HepG2 (cell line): ENCODE data around the gene WNK4. TPM values are rescaled to one million over a fixed set of nuclear protein-coding genes. Genes with fewer than 3 reads are reported as not detected.

Source experiments
- BORCS8-MEF2B ChIP-seq: sonication (generic); formaldehyde crosslinking; IDR thresholded peaks from 2 replicates; pipeline ENCODE4 v1.8.0; 2022; ENCODE audit warnings: mild to moderate bottlenecking, missing genetic modification reagents
- CREM ChIP-seq, 2 experiments: sonication (generic) in 1 of 2; formaldehyde crosslinking in 1 of 2; IDR thresholded peaks; 2 replicates each; pipeline versions ENCODE4 v1.4.0 to v1.6.1; 2016 to 2020; ENCODE audit warnings: antibody characterized with exemption in 1 of 2, mild to moderate bottlenecking in 1 of 2, missing genetic modification reagents in 1 of 2
- FOXJ3 ChIP-seq: sonication (generic); formaldehyde crosslinking; IDR thresholded peaks from 2 replicates; pipeline ENCODE4 v1.4.0; 2020; ENCODE audit warnings: missing genetic modification reagents, mild to moderate bottlenecking, borderline replicate concordance
- GATAD1 ChIP-seq: IDR thresholded peaks from 2 replicates; pipeline ENCODE4 v1.6.1; 2016; ENCODE audit warnings: missing genetic modification reagents, missing compliant biosample characterization
- HNF4A ChIP-seq: sonication (generic); formaldehyde crosslinking; IDR thresholded peaks from 2 replicates; pipeline ENCODE4 v1.4.0; 2020; ENCODE audit warnings: missing genetic modification reagents
- NFIC ChIP-seq: IDR thresholded peaks from 2 replicates; pipeline ENCODE4 v1.6.1; 2012; ENCODE audit warnings: mild to moderate bottlenecking, low read length, inconsistent platforms
- PCBP1 ChIP-seq: fragments of 200-400 bp; formaldehyde crosslinking; IDR thresholded peaks from 2 replicates; pipeline ENCODE4 v1.6.1; 2017; ENCODE audit warnings: mild to moderate bottlenecking, low read depth, low read length, borderline replicate concordance
- PHF21A ChIP-seq: sonication (generic); formaldehyde crosslinking; IDR thresholded peaks from 2 replicates; pipeline ENCODE4 v1.5.0; 2020; ENCODE audit warnings: mild to moderate bottlenecking, missing genetic modification reagents
- PLSCR1 ChIP-seq: sonication (generic); formaldehyde crosslinking; IDR thresholded peaks from 2 replicates; pipeline ENCODE4 v1.5.0; 2020; ENCODE audit warnings: missing genetic modification reagents, mild to moderate bottlenecking, borderline replicate concordance
- POLR2A ChIP-seq, 2 experiments: IDR thresholded peaks; 2 replicates each; pipeline ENCODE4 v1.6.1; 2011; ENCODE audit warnings: low read depth in 2 of 2, low read length in 2 of 2, mild to moderate bottlenecking in 1 of 2, moderate library complexity in 1 of 2; ENCODE audit not compliant: insufficient read depth in 1 of 2
- RORA ChIP-seq: sonication (generic); formaldehyde crosslinking; IDR thresholded peaks from 2 replicates; pipeline ENCODE4 v1.5.0; 2020; ENCODE audit warnings: mild to moderate bottlenecking, missing genetic modification reagents, moderate library complexity
- RXRA ChIP-seq: sonication (generic); formaldehyde crosslinking; IDR thresholded peaks from 2 replicates; pipeline ENCODE4 v1.5.1; 2020; ENCODE audit warnings: missing genetic modification reagents
- SMAD1 ChIP-seq: sonication (generic); formaldehyde crosslinking; IDR thresholded peaks from 2 replicates; pipeline ENCODE4 v1.4.0; 2020; ENCODE audit warnings: missing genetic modification reagents, low read depth, mild to moderate bottlenecking, borderline replicate concordance
- SRSF4 ChIP-seq: fragments of 200-400 bp; formaldehyde crosslinking; IDR thresholded peaks from one replicate; pipeline ENCODE4 v1.6.1; 2018; ENCODE audit warnings: mild to moderate bottlenecking, low read depth, low read length, moderate library complexity; ENCODE audit not compliant: poor library complexity, severe bottlenecking
- STAT5B ChIP-seq: sonication (generic); formaldehyde crosslinking; IDR thresholded peaks from 2 replicates; pipeline ENCODE4 v1.4.0; 2020; ENCODE audit warnings: missing genetic modification reagents
- YEATS2 ChIP-seq: sonication (generic); formaldehyde crosslinking; IDR thresholded peaks from 2 replicates; pipeline ENCODE4 v1.4.0; 2020; ENCODE audit warnings: missing genetic modification reagents, borderline replicate concordance
- ZBTB14 ChIP-seq: sonication (generic); formaldehyde crosslinking; IDR thresholded peaks from 2 replicates; pipeline ENCODE4 v1.4.0; 2020; ENCODE audit warnings: missing genetic modification reagents
- ZNF234 ChIP-seq: sonication (generic); formaldehyde crosslinking; conservative IDR thresholded peaks from 2 replicates; pipeline ENCODE4 v1.5.1; 2020; ENCODE audit warnings: mild to moderate bottlenecking, missing genetic modification reagents
- ZNF329 ChIP-seq: sonication (generic); formaldehyde crosslinking; IDR thresholded peaks from 2 replicates; pipeline ENCODE4 v1.9.0; 2021; ENCODE audit warnings: low read depth, mild to moderate bottlenecking, missing genetic modification reagents
- ZNF605 ChIP-seq: sonication (generic); formaldehyde crosslinking; IDR thresholded peaks from 2 replicates; pipeline ENCODE4 v1.8.0; 2022; ENCODE audit warnings: mild to moderate bottlenecking, missing genetic modification reagents
- ZNF691 ChIP-seq: sonication (generic); formaldehyde crosslinking; IDR thresholded peaks from 2 replicates; pipeline ENCODE4 v1.4.0; 2020; ENCODE audit warnings: missing genetic modification reagents, low read depth, mild to moderate bottlenecking, borderline replicate concordance
- ZNF761 ChIP-seq: sonication (generic); formaldehyde crosslinking; conservative IDR thresholded peaks from 2 replicates; pipeline ENCODE4 v1.4.0; 2020; ENCODE audit warnings: mild to moderate bottlenecking, missing genetic modification reagents
- ZNF775 ChIP-seq: sonication (generic); formaldehyde crosslinking; IDR thresholded peaks from 2 replicates; pipeline ENCODE4 v1.4.0; 2020; ENCODE audit warnings: missing genetic modification reagents, mild to moderate bottlenecking, moderate library complexity, borderline replicate concordance
- ZNF776 ChIP-seq: sonication (generic); formaldehyde crosslinking; IDR thresholded peaks from 2 replicates; pipeline ENCODE4 v1.4.0; 2020; ENCODE audit warnings: mild to moderate bottlenecking, missing genetic modification reagents
- ZNF816 ChIP-seq: sonication (generic); formaldehyde crosslinking; IDR thresholded peaks from 2 replicates; pipeline ENCODE4 v1.8.0; 2022; ENCODE audit warnings: missing genetic modification reagents, mild to moderate bottlenecking, borderline replicate concordance
- ZSCAN29 ChIP-seq: sonication (generic); formaldehyde crosslinking; conservative IDR thresholded peaks from 2 replicates; pipeline ENCODE4 v1.4.0; 2020; ENCODE audit warnings: mild to moderate bottlenecking, missing genetic modification reagents
- polyA plus RNA-seq, 8 experiments: library from polyadenylated mRNA; depleted of rRNA in 3 of 8; stranded (reverse) in 7 of 8; unstranded in 1 of 8; fragments of >200 nt; fragmentation: Illumina TruSeq in 4 of 8; extraction: Trizol in 4 of 8; gene quantifications; 2 replicates each; pipeline versions ENCODE4 v1.2.1 to v1.2.3, GENCODE V29; 2011 to 2016; ENCODE audit warnings: low read depth in 4 of 8, missing spikeins in 1 of 8, mixed read lengths in 1 of 8; ENCODE audit not compliant: insufficient read depth in 1 of 8
- total RNA-seq, 5 experiments: library from RNA; depleted of rRNA; stranded (reverse); fragments of >200 nt; fragmentation: Illumina TruSeq; extraction: Trizol; gene quantifications; 2 replicates each; pipeline ENCODE4 v1.2.3, GENCODE V29; 2016; ENCODE audit warnings: low read depth in 1 of 5

Gene WNK4
- total and polyA plus RNA-seq, 2 of the 13 experiments (the other 11 are each of a cell fraction or from before 2014, with no cell fraction given) = 2.7 to 13.7 TPM

GRCh38 chr17:42744806-42745617 is 35.4 kb upstream of the WNK4 start, which contains the start of gene EZH1 (continued):
- peak; percentile 87; the same call in 1 of the 2 replicates for TF ChIP-seq ZNF234 (CRISPR knock-in tag)
- no peak for TF ChIP-seq NFIC
- peak; percentile 60; the same call in 1 of the 2 replicates for TF ChIP-seq YEATS2 (CRISPR knock-in tag)
- peak; percentile 98 for TF ChIP-seq ZNF605 (CRISPR knock-in tag)
- TF ChIP-seq PLSCR1 (CRISPR knock-in tag) = 0 out of 2 replicates have a peak, but pooled peaks have one; percentile 69
- no peak for TF ChIP-seq CREM (IDR thresholded peaks at IDR 0.05)
- no peak for TF ChIP-seq CREM (CRISPR knock-in tag; IDR thresholded peaks at IDR 0.05)
- peak; percentile 81 for TF ChIP-seq ZNF775 (CRISPR knock-in tag)
- no peak for TF ChIP-seq PCBP1
- TF ChIP-seq ZNF761 = peak; percentile 94
- TF ChIP-seq ZNF816 (CRISPR knock-in tag) = peak; percentile 76; the same call in 1 of the 2 replicates
- peak; percentile 30; the same call in 1 of the 2 replicates for TF ChIP-seq SMAD1 (CRISPR knock-in tag)
- TF ChIP-seq PHF21A (CRISPR knock-in tag) = peak; percentile 91
- TF ChIP-seq ZNF329 = peak; percentile 80; the same call in 1 of the 2 replicates
- TF ChIP-seq BORCS8-MEF2B = peak; percentile 98
- TF ChIP-seq SRSF4 = peak; percentile 54
- TF ChIP-seq ZSCAN29 = no peak; the same call in 1 of the 2 replicates
- 0 out of 2 replicates have a peak, but pooled peaks have one; percentile 48 for TF ChIP-seq ZBTB14 (CRISPR knock-in tag)
- peak; percentile 12; the same call in 1 of the 2 replicates for TF ChIP-seq FOXJ3 (CRISPR knock-in tag)
- no peak for TF ChIP-seq RORA (CRISPR knock-in tag)
- TF ChIP-seq HNF4A (CRISPR knock-in tag) = no peak
- TF ChIP-seq ZNF691 (CRISPR knock-in tag) = no peak
- TF ChIP-seq ZNF776 (CRISPR knock-in tag) = no peak; the same call in 1 of the 2 replicates
- TF ChIP-seq GATAD1 (CRISPR knock-in tag) = peak; percentile 62; the same call in 1 of the 2 replicates
- peak; percentile 60; the same call in 1 of the 2 replicates for TF ChIP-seq RXRA
- TF ChIP-seq STAT5B (CRISPR knock-in tag) = peak; percentile 39
- TF ChIP-seq POLR2A (IDR thresholded peaks at IDR 0.05; ENCODE audit: insufficient read depth in 1 of 2, low read depth in 2 of 2, low read length in 2 of 2) = peak; percentile 62 to 64; a peak in 3 of 4 replicates
